ENCODE measurements around the gene TBCK.
"Not testable (repeated sequence)": the region's sequence is repeated elsewhere in the genome, so short reads cannot be mapped to it uniquely, and the experiment has no call there.

The TBCK gene

GRCh38 chr4:106323119-106323518, 7.1 kb upstream of the TBCK start:
- no peak overlapping the region for H3K27ac ChIP-seq (ENCODE audit: insufficient read depth in 1 of 2, low read depth in 1 of 2, low read length in 2 of 2, poor library complexity in 1 of 2, severe bottlenecking in 2 of 2)
- peaks cover 6 to 33% (median 12%) of the 10 kb centered on the region in 4 experiments for H3K36me3 ChIP-seq (ENCODE audit: control insufficient read depth in 4 of 4, insufficient read depth in 4 of 4, low read length in 3 of 4)
- no peaks in the 10 kb centered on the region for H3K9me3 ChIP-seq (ENCODE audit: control extremely low read depth in 1 of 5, control insufficient read depth in 4 of 5, insufficient read depth in 2 of 5, low read depth in 1 of 5, low read length in 4 of 5)
- no peak for DNase-seq
- H3K27me3 ChIP-seq (replicated peaks in 2 of 5; ENCODE audit: control insufficient read depth in 4 of 5, insufficient read depth in 5 of 5, low read length in 4 of 5) = no peaks in the 10 kb centered on the region
- POLR2A ChIA-PET = no interaction called here
- CTCF ChIA-PET = no interaction called here
- H3K4me1 ChIP-seq (ENCODE audit: control extremely low read depth in 1 of 4, control insufficient read depth in 4 of 4, insufficient read depth in 4 of 4, low read length in 3 of 4) = peaks cover 0 to 5% (median under 1%) of the 10 kb centered on the region in 4 experiments
- H3K4me3 ChIP-seq (ENCODE audit: control insufficient read depth in 1 of 7, extremely low read depth in 1 of 7, insufficient read depth in 4 of 7, low read depth in 2 of 7, low read length in 6 of 7) = no peak overlapping the region

GRCh38 chr4:106321814-106322213, 5.8 kb upstream of the TBCK start:
- DNase-seq; H3K9me3 ChIP-seq (ENCODE audit: control extremely low read depth in 1 of 5, control insufficient read depth in 4 of 5, insufficient read depth in 2 of 5, low read depth in 1 of 5, low read length in 4 of 5); H3K4me3 ChIP-seq (ENCODE audit: control insufficient read depth in 1 of 7, extremely low read depth in 1 of 7, insufficient read depth in 4 of 7, low read depth in 2 of 7, low read length in 6 of 7); H3K27ac ChIP-seq (ENCODE audit: insufficient read depth in 1 of 2, low read depth in 1 of 2, low read length in 2 of 2, poor library complexity in 1 of 2, severe bottlenecking in 2 of 2); CTCF ChIA-PET; H3K27me3 ChIP-seq (replicated peaks in 2 of 5; ENCODE audit: control insufficient read depth in 4 of 5, insufficient read depth in 5 of 5, low read length in 4 of 5); POLR2A ChIA-PET: not testable (repeated sequence)
- 94% methylated on average over 4 of the region's 6 CpGs for WGBS (ENCODE audit: insufficient coverage)
- peaks cover 12 to 18% (median 12%) of the 10 kb centered on the region in 4 experiments for H3K4me1 ChIP-seq (ENCODE audit: control extremely low read depth in 1 of 4, control insufficient read depth in 4 of 4, insufficient read depth in 4 of 4, low read length in 3 of 4)
- peaks cover 3 to 20% (median 5%) of the 10 kb centered on the region in 4 experiments for H3K36me3 ChIP-seq (ENCODE audit: control insufficient read depth in 4 of 4, insufficient read depth in 4 of 4, low read length in 3 of 4)

- H3K9me3 ChIP-seq (ENCODE audit: control extremely low read depth in 1 of 5, control insufficient read depth in 4 of 5, insufficient read depth in 2 of 5, low read depth in 1 of 5, low read length in 4 of 5); H3K27ac ChIP-seq (ENCODE audit: insufficient read depth in 1 of 2, low read depth in 1 of 2, low read length in 2 of 2, poor library complexity in 1 of 2, severe bottlenecking in 2 of 2); H3K4me3 ChIP-seq (ENCODE audit: control insufficient read depth in 1 of 7, extremely low read depth in 1 of 7, insufficient read depth in 4 of 7, low read depth in 2 of 7, low read length in 6 of 7); POLR2A ChIA-PET; CTCF ChIA-PET; H3K27me3 ChIP-seq (replicated peaks in 2 of 5; ENCODE audit: control insufficient read depth in 4 of 5, insufficient read depth in 5 of 5, low read length in 4 of 5); DNase-seq: not testable (repeated sequence)
- 98% methylated on average over 31 of the region's 34 CpGs for WGBS (ENCODE audit: insufficient coverage)
- peaks cover 12 to 21% (median 12%) of the 10 kb centered on the region in 4 experiments for H3K4me1 ChIP-seq (ENCODE audit: control extremely low read depth in 1 of 4, control insufficient read depth in 4 of 4, insufficient read depth in 4 of 4, low read length in 3 of 4)
- peaks cover 0 to 15% (median 5%) of the 10 kb centered on the region in 4 experiments for H3K36me3 ChIP-seq (ENCODE audit: control insufficient read depth in 4 of 4, insufficient read depth in 4 of 4, low read length in 3 of 4)
Measured at GRCh38 chr4:106321168-106321567, 5.2 kb upstream of the TBCK start.

- DNase-seq = no peak
- H3K4me3 ChIP-seq (ENCODE audit: control insufficient read depth in 1 of 7, extremely low read depth in 1 of 7, insufficient read depth in 4 of 7, low read depth in 2 of 7, low read length in 6 of 7) = no peak overlapping the region
- H3K27ac ChIP-seq (ENCODE audit: insufficient read depth in 1 of 2, low read depth in 1 of 2, low read length in 2 of 2, poor library complexity in 1 of 2, severe bottlenecking in 2 of 2) = no peak overlapping the region
- H3K27me3 ChIP-seq (replicated peaks in 2 of 5; ENCODE audit: control insufficient read depth in 4 of 5, insufficient read depth in 5 of 5, low read length in 4 of 5) = no peaks in the 10 kb centered on the region
- CTCF ChIA-PET = no interaction called here
- H3K4me1 ChIP-seq (ENCODE audit: control extremely low read depth in 1 of 4, control insufficient read depth in 4 of 4, insufficient read depth in 4 of 4, low read length in 3 of 4) = peaks cover 12 to 26% (median 13%) of the 10 kb centered on the region in 4 experiments
- no CpG with 5 or more reads among the region's 1 CpG for WGBS (ENCODE audit: insufficient coverage)
- peaks cover 0 to 8% (median 4%) of the 10 kb centered on the region in 4 experiments for H3K36me3 ChIP-seq (ENCODE audit: control insufficient read depth in 4 of 4, insufficient read depth in 4 of 4, low read length in 3 of 4)
- no peaks in the 10 kb centered on the region for H3K9me3 ChIP-seq (ENCODE audit: control extremely low read depth in 1 of 5, control insufficient read depth in 4 of 5, insufficient read depth in 2 of 5, low read depth in 1 of 5, low read length in 4 of 5)
- POLR2A ChIA-PET = no interaction called here
Measured at GRCh38 chr4:106320235-106320634, 4.2 kb upstream of the TBCK start.

GRCh38 chr4:106318511-106318910, 2.5 kb upstream of the TBCK start:
- POLR2A ChIA-PET = no interaction called here
- peaks cover 17 to 33% (median 19%) of the 10 kb centered on the region in 4 experiments for H3K4me1 ChIP-seq (ENCODE audit: control extremely low read depth in 1 of 4, control insufficient read depth in 4 of 4, insufficient read depth in 4 of 4, low read length in 3 of 4)
- peak overlapping the region in 1 of 2 experiments; percentile 29 for H3K27ac ChIP-seq (ENCODE audit: insufficient read depth in 1 of 2, low read depth in 1 of 2, low read length in 2 of 2, poor library complexity in 1 of 2, severe bottlenecking in 2 of 2)

GRCh38 chr4:106317815-106318214, 1.8 kb upstream of the TBCK start:
- POLR2A ChIA-PET = no interaction called here
- CTCF ChIA-PET = no interaction called here
- Histone ChIP-seq H3K9me3 (ENCODE audit: control extremely low read depth in 1 of 5, control insufficient read depth in 4 of 5, insufficient read depth in 2 of 5, low read depth in 1 of 5, low read length in 4 of 5) (no peaks in the 10 kb centered on the region), H3K4me3 (ENCODE audit: control insufficient read depth in 1 of 7, extremely low read depth in 1 of 7, insufficient read depth in 4 of 7, low read depth in 2 of 7, low read length in 6 of 7) (peak overlapping the region in 5 of 7 experiments; percentile 2 to 100 (median 98)), H3K4me1 (ENCODE audit: control extremely low read depth in 1 of 4, control insufficient read depth in 4 of 4, insufficient read depth in 4 of 4, low read length in 3 of 4) (peaks cover 17 to 33% (median 19%) of the 10 kb centered on the region in 4 experiments), H3K36me3 (ENCODE audit: control insufficient read depth in 4 of 4, insufficient read depth in 4 of 4, low read length in 3 of 4) (peaks cover 0 to 6% (median 3%) of the 10 kb centered on the region in 4 experiments), H3K27me3 (replicated peaks in 2 of 5; ENCODE audit: control insufficient read depth in 4 of 5, insufficient read depth in 5 of 5, low read length in 4 of 5) (no peaks in the 10 kb centered on the region), H3K27ac (ENCODE audit: insufficient read depth in 1 of 2, low read depth in 1 of 2, low read length in 2 of 2, poor library complexity in 1 of 2, severe bottlenecking in 2 of 2) (peak overlapping the region in 1 of 2 experiments; percentile 100)
- WGBS (ENCODE audit: insufficient coverage) = no CpG with 5 or more reads among the region's 1 CpG
- DNase-seq = no peak

More at GRCh38 chr4:106318511-106318910, 2.5 kb upstream of the TBCK start:
- CTCF ChIA-PET = no interaction called here
- no peak for DNase-seq
- Histone ChIP-seq H3K9me3 (ENCODE audit: control extremely low read depth in 1 of 5, control insufficient read depth in 4 of 5, insufficient read depth in 2 of 5, low read depth in 1 of 5, low read length in 4 of 5) (no peaks in the 10 kb centered on the region), H3K36me3 (ENCODE audit: control insufficient read depth in 4 of 4, insufficient read depth in 4 of 4, low read length in 3 of 4) (peaks cover 0 to 6% (median 3%) of the 10 kb centered on the region in 4 experiments), H3K27me3 (replicated peaks in 2 of 5; ENCODE audit: control insufficient read depth in 4 of 5, insufficient read depth in 5 of 5, low read length in 4 of 5) (no peaks in the 10 kb centered on the region), H3K4me3 (ENCODE audit: control insufficient read depth in 1 of 7, extremely low read depth in 1 of 7, insufficient read depth in 4 of 7, low read depth in 2 of 7, low read length in 6 of 7) (no peak overlapping the region)

- no peaks in the 10 kb centered on the region for H3K9me3 ChIP-seq (ENCODE audit: control extremely low read depth in 1 of 5, control insufficient read depth in 4 of 5, insufficient read depth in 2 of 5, low read depth in 1 of 5, low read length in 4 of 5)
- H3K27me3 ChIP-seq (replicated peaks in 2 of 5; ENCODE audit: control insufficient read depth in 4 of 5, insufficient read depth in 5 of 5, low read length in 4 of 5) = no peaks in the 10 kb centered on the region
- 11% methylated on average over 9 of the region's 13 CpGs for WGBS (ENCODE audit: insufficient coverage)
- peaks cover 17 to 33% (median 19%) of the 10 kb centered on the region in 4 experiments for H3K4me1 ChIP-seq (ENCODE audit: control extremely low read depth in 1 of 4, control insufficient read depth in 4 of 4, insufficient read depth in 4 of 4, low read length in 3 of 4)
- H3K4me3 ChIP-seq (ENCODE audit: control insufficient read depth in 1 of 7, extremely low read depth in 1 of 7, insufficient read depth in 4 of 7, low read depth in 2 of 7, low read length in 6 of 7) = peak overlapping the region; percentile 89 to 100 (median 98)
- ChIA-PET CTCF (no interaction called here), POLR2A (no interaction called here)
- H3K36me3 ChIP-seq (ENCODE audit: control insufficient read depth in 4 of 4, insufficient read depth in 4 of 4, low read length in 3 of 4) = peaks cover 0 to 6% (median 3%) of the 10 kb centered on the region in 4 experiments
- no peak for DNase-seq
- H3K27ac ChIP-seq (ENCODE audit: insufficient read depth in 1 of 2, low read depth in 1 of 2, low read length in 2 of 2, poor library complexity in 1 of 2, severe bottlenecking in 2 of 2) = peak overlapping the region; percentile 100
Measured at GRCh38 chr4:106316773-106317409, 882 bp upstream of the TBCK start.

Measured in common myeloid progenitor, CD34-positive (primary cell).